GM13976 (cell line): ENCODE measurements around the gene SLC17A8.
A peak's percentile ranks its signal among the peaks of the same experiment; 100 is the strongest.

Experiments
- DNase-seq: peaks from one replicate; pipeline ENCODE4 v3.0.0; 2012; ENCODE audit warnings: low spot score
- CTCF ChIP-seq: IDR thresholded peaks from 2 replicates; pipeline ENCODE4 v1.5.1; 2012; ENCODE audit warnings: borderline replicate concordance, mild to moderate bottlenecking; ENCODE audit not compliant: insufficient read depth; ENCODE audit errors: extremely low read depth, missing control alignments, control extremely low read depth
- in situ Hi-C: fragments of 300-500 bp; cut with MboI; formaldehyde crosslinking; loops from one replicate; pipeline ENCODE4 v1.12.0; 2022; ENCODE audit warnings: low sequenced_read_pairs, mixed read lengths, inconsistent platforms; ENCODE audit not compliant: unreplicated experiment

SLC17A8 gene

GRCh38 chr12:100398307-100398706 lies 41.4 kb downstream of the SLC17A8 start:
- DNase-seq, result no peak
- in situ Hi-C loops, result no loop called here
- no peak for TF ChIP-seq CTCF

- in situ Hi-C loops, result no loop called here
- DNase-seq, result no peak
- no peak for TF ChIP-seq CTCF
Observed at GRCh38 chr12:100399095-100399494, 42.2 kb downstream of the SLC17A8 start.

GRCh38 chr12:100401660-100402059 lies 44.8 kb downstream of the SLC17A8 start:
- DNase-seq, result no peak
- TF ChIP-seq CTCF, result no peak
- in situ Hi-C loops, result no loop called here

GRCh38 chr12:100402763-100403162 lies 45.9 kb downstream of the SLC17A8 start:
- no peak for DNase-seq
- TF ChIP-seq CTCF, result no peak
- in situ Hi-C loops, result no loop called here

GRCh38 chr12:100403446-100403845 lies 46.6 kb downstream of the SLC17A8 start:
- no peak for DNase-seq
- in situ Hi-C loops, result no loop called here
- no peak for TF ChIP-seq CTCF

- DNase-seq, result peak; percentile 20
- TF ChIP-seq CTCF, result peak; percentile 56
- in situ Hi-C loops, result no loop called here
Observed at GRCh38 chr12:100404769-100405407, 48.0 kb downstream of the SLC17A8 start.
